Loucy (cell line): Measurements from ENCODE around the gene CDC73.
A peak's percentile ranks its signal among the peaks of the same experiment; 100 is the strongest.

Source experiments
- H2AFZ ChIP-seq: fragments of 200-600 bp; sonication (generic); 2 replicates; pipeline ENCODE4 v1.6.0; 2016; ENCODE audit warnings: antibody characterized with exemption, mild to moderate bottlenecking, low read length, moderate library complexity
- H3F3A ChIP-seq: fragments of 200-600 bp; 2 replicates; pipeline ENCODE4 v1.6.0; 2016; ENCODE audit warnings: antibody characterized with exemption, low read depth, mild to moderate bottlenecking
- H3K27me3 ChIP-seq: fragments of 200-600 bp; sonication (generic); 2 replicates; pipeline ENCODE4 v1.6.1; 2014; ENCODE audit warnings: low read length, mild to moderate bottlenecking; ENCODE audit not compliant: insufficient read depth, poor library complexity, severe bottlenecking
- H3K36me3 ChIP-seq: fragments of 200-600 bp; sonication (generic); 2 replicates; pipeline ENCODE4 v1.6.1; 2016; ENCODE audit warnings: low read length; ENCODE audit not compliant: insufficient read depth
- H3K4me1 ChIP-seq: fragments of 200-600 bp; sonication (generic); 2 replicates; pipeline ENCODE4 v1.5.1; 2014; ENCODE audit warnings: low read length, mild to moderate bottlenecking; ENCODE audit not compliant: insufficient read depth, poor library complexity, severe bottlenecking
- H3K4me2 ChIP-seq: fragments of 200-600 bp; sonication (generic); 2 replicates; pipeline ENCODE4 v1.6.0; 2014; ENCODE audit warnings: antibody characterized with exemption, low read length, low read depth, mild to moderate bottlenecking; ENCODE audit not compliant: poor library complexity, severe bottlenecking
- H3K4me3 ChIP-seq: fragments of 200-600 bp; sonication (generic); 2 replicates; pipeline ENCODE4 v1.5.1; 2014; ENCODE audit warnings: low read length, mild to moderate bottlenecking, mixed read lengths; ENCODE audit not compliant: poor library complexity, severe bottlenecking
- H3K79me2 ChIP-seq: fragments of 200-600 bp; sonication (generic); 2 replicates; pipeline ENCODE4 v1.6.1; 2014; ENCODE audit warnings: low read length; ENCODE audit not compliant: insufficient read depth
- H3K9ac ChIP-seq: fragments of 200-600 bp; sonication (generic); 2 replicates; pipeline ENCODE4 v1.6.0; 2014; ENCODE audit warnings: mild to moderate bottlenecking, low read depth, low read length, moderate library complexity; ENCODE audit not compliant: poor library complexity, severe bottlenecking
- H3K9me2 ChIP-seq: fragments of 200-600 bp; sonication (generic); replicated peaks from 2 replicates; pipeline ENCODE4 v1.6.1; 2016; ENCODE audit warnings: low read depth, low read length, mixed read lengths
- H3K9me3 ChIP-seq: fragments of 200-600 bp; sonication (generic); 2 replicates; pipeline ENCODE4 v1.6.1; 2014; ENCODE audit warnings: mild to moderate bottlenecking, antibody characterized with exemption, low read length, low read depth; ENCODE audit not compliant: insufficient read depth
- H4K20me1 ChIP-seq: fragments of 200-600 bp; sonication (generic); 2 replicates; pipeline ENCODE4 v1.6.0; 2014; ENCODE audit warnings: antibody characterized with exemption, low read length, mild to moderate bottlenecking; ENCODE audit not compliant: insufficient read depth, poor library complexity, severe bottlenecking
- CTCF ChIP-seq: fragments of 200-600 bp; sonication (generic); conservative IDR thresholded peaks from 2 replicates; pipeline ENCODE4 v1.5.1; 2014; ENCODE audit warnings: mild to moderate bottlenecking, antibody characterized with exemption, low read length
- EZH2phosphoT487 ChIP-seq: fragments of 200-600 bp; IDR thresholded peaks from 2 replicates; pipeline ENCODE4 v1.6.1; 2018; ENCODE audit warnings: antibody characterized with exemption, mild to moderate bottlenecking, moderate library complexity, borderline replicate concordance

Gene CDC73

GRCh38 chr1:193189442-193190095 lies 67.7 kb downstream of the CDC73 start:
- Histone ChIP-seq H3K36me3 (peaks cover 11% of the 10 kb centered on the region; the same call in 1 of the 2 replicates), H3K9ac (no peak overlapping the region), H2AFZ (no peak overlapping the region), H4K20me1 (peaks cover 38% of the 10 kb centered on the region), H3K4me2 (no peak overlapping the region), H3K9me3 (peaks cover 13% of the 10 kb centered on the region), H3F3A (no peaks in the 10 kb centered on the region), H3K4me3 (no peak overlapping the region), H3K4me1 (peaks cover 6% of the 10 kb centered on the region), H3K27me3 (no peaks in the 10 kb centered on the region), H3K9me2 (no peaks in the 10 kb centered on the region), H3K79me2 (peaks cover 89% of the 10 kb centered on the region)
- no peak for TF ChIP-seq CTCF

DNA sequence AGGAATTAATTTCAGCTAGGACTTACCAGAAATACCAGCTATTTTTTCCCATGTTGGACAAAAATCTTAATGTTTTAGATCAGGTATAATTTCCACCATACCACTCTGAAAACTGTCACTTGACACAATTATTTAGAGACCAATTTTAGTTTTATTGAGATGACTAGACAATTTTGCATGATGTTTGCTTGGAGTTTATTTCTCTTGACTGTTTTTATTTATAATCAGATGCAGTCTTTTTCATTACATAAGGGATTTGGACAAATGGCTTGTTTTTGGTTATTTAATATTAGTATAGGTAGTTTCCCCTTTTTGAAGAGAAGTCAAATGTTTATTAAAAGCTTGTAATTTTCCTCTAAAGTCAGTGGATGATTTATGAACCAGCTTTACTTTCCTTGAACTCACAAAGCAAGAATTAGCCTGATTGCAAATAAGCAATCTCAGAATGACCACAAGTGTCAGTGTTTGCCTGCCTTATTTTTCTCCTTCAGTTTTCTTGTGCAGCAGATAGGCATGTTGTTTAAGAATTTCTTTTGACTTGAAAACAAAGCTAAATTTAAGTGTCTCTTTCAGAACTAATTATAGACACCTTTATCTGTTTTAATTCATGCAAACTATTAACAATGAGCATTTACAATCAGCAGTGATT lies 68.4 kb downstream of the CDC73 start:
- no peaks in the 10 kb centered on the region for H3K9me2 ChIP-seq
- H2AFZ ChIP-seq = no peak overlapping the region
- TF ChIP-seq EZH2phosphoT487 (no peak), CTCF (0 out of 2 replicates have a peak, but pooled peaks have one; percentile 21)
- no peaks in the 10 kb centered on the region for H3K27me3 ChIP-seq
- no peak overlapping the region for H3K4me3 ChIP-seq
- H3F3A ChIP-seq = no peaks in the 10 kb centered on the region
- H3K4me1 ChIP-seq = peaks cover 6% of the 10 kb centered on the region
- peaks cover 36% of the 10 kb centered on the region for H4K20me1 ChIP-seq
- no peak overlapping the region for H3K4me2 ChIP-seq
- H3K9ac ChIP-seq = no peak overlapping the region
- peaks cover 14% of the 10 kb centered on the region; the same call in 1 of the 2 replicates for H3K36me3 ChIP-seq
- H3K9me3 ChIP-seq = peaks cover 13% of the 10 kb centered on the region
- peaks cover 87% of the 10 kb centered on the region for H3K79me2 ChIP-seq

DNA sequence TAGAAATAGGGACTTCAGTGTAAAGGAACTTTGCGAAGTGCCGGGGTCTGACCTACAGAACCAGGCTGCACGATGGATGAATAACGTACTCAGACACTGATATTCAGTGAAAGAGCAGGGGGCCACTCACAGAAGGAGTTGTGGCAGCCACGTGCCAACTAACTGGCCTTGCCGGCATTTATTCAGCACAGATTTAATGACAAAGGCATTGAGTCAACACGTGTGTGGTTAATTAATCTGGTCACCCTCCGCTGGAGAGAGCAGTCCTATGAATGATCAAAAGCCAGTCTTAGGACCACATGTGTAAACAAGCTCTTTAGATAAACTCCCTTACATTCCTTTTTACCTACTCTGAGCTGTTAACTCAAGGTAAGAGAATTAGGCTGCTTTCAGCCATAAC lies 70.8 kb downstream of the CDC73 start:
- no peaks in the 10 kb centered on the region for H3F3A ChIP-seq
- H3K9me3 ChIP-seq = peaks cover 13% of the 10 kb centered on the region
- H3K9me2 ChIP-seq = no peaks in the 10 kb centered on the region
- peaks cover 14% of the 10 kb centered on the region; the same call in 1 of the 2 replicates for H3K36me3 ChIP-seq
- no peaks in the 10 kb centered on the region for H3K4me1 ChIP-seq
- no peak overlapping the region for H2AFZ ChIP-seq
- H3K27me3 ChIP-seq = no peaks in the 10 kb centered on the region
- no peak for TF ChIP-seq EZH2phosphoT487
- no peak for TF ChIP-seq CTCF
- no peak overlapping the region for H3K9ac ChIP-seq
- no peak overlapping the region for H3K4me2 ChIP-seq
- H3K4me3 ChIP-seq = no peak overlapping the region
- H4K20me1 ChIP-seq = peaks cover 22% of the 10 kb centered on the region
- H3K79me2 ChIP-seq = peaks cover 87% of the 10 kb centered on the region
